DND-41 (cell line): Measurements from ENCODE around the gene NUS1.

Source experiments
- CTCF ChIP-seq: IDR thresholded peaks from 2 replicates; pipeline ENCODE4 v1.5.1; 2012; ENCODE audit warnings: borderline replicate concordance, low read length, moderate library complexity, mild to moderate bottlenecking; ENCODE audit not compliant: poor library complexity, severe bottlenecking; ENCODE audit errors: extremely low read depth
- EZH2 ChIP-seq: IDR thresholded peaks from 3 replicates; pipeline ENCODE4 v1.6.1; 2012; ENCODE audit warnings: borderline replicate concordance, low read depth, mild to moderate bottlenecking, moderate library complexity, low read length, inconsistent platforms; ENCODE audit not compliant: severe bottlenecking

DNA sequence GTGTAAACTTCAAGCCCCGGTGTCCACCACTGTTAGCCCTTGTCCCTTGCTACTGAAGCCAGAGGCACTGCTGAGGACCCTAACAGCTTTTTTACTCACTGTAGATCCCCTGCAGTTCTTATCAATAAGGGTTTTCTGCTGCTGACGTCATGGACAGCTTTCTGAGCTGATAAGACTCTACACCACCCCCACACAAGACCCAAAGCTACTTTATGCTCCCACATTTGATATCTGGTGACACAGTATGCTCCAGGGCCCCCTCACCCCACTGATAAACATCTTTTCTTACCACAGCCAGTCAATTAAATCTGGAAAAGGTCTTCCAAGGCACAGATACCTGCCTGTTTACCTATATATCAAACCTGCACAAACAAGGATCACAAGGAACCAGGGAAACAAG is 65.3 kb downstream of the NUS1 start:
- TF ChIP-seq CTCF (no peak), EZH2 (no peak)
